HEK293T (cell line): ENCODE results near the gene ZNF879.

Experiments used
- BHLHE40 ChIP-seq: fragments of 450-650 bp; IDR thresholded peaks from 2 replicates; pipeline ENCODE4 v1.6.1; 2016; ENCODE audit warnings: mild to moderate bottlenecking, moderate library complexity, borderline replicate concordance
- ELF4 ChIP-seq: fragments of 450-650 bp; IDR thresholded peaks from 2 replicates; pipeline ENCODE4 v1.6.1; 2017; ENCODE audit warnings: antibody characterized with exemption
- FOXA1 ChIP-seq: fragments of 450-650 bp; IDR thresholded peaks from 2 replicates; pipeline ENCODE4 v1.6.1; 2016; ENCODE audit warnings: mild to moderate bottlenecking
- FOXK2 ChIP-seq: fragments of 450-650 bp; IDR thresholded peaks from 2 replicates; pipeline ENCODE4 v1.6.1; 2016; ENCODE audit warnings: mild to moderate bottlenecking

- TF ChIP-seq ELF4 (no peak), BHLHE40 (no peak), FOXK2 (no peak), FOXA1 (no peak)
Measured at GRCh38 chr5:178993236-178993765, 30.3 kb upstream of the ZNF879 start.
